Karpas-422 (cell line): ENCODE measurements around the gene UBE2F. TPM values are rescaled to one million over a fixed set of nuclear protein-coding genes. Genes with fewer than 3 reads are reported as not detected.

Source experiments
- DNase-seq: peaks from one replicate; pipeline ENCODE4 v3.0.0-alpha.2; 2015
- H2AFZ ChIP-seq: fragments of 200-600 bp; sonication (generic); 2 replicates; pipeline ENCODE4 v1.6.1; 2014; ENCODE audit warnings: antibody characterized with exemption, low read length, mixed read lengths
- H3K27ac ChIP-seq: fragments of 200-600 bp; sonication (generic); 2 replicates; pipeline ENCODE4 v1.5.1; 2014; ENCODE audit warnings: mild to moderate bottlenecking, low read length, moderate library complexity
- H3K27me3 ChIP-seq: fragments of 200-600 bp; sonication (generic); 2 replicates; pipeline ENCODE4 v1.6.1; 2014; ENCODE audit warnings: low read length, mixed read lengths
- H3K36me3 ChIP-seq: fragments of 200-600 bp; sonication (generic); 2 replicates; pipeline ENCODE4 v1.6.1; 2014; ENCODE audit warnings: low read length, mixed read lengths; ENCODE audit not compliant: insufficient read depth
- H3K4me1 ChIP-seq: fragments of 200-600 bp; sonication (generic); 2 replicates; pipeline ENCODE4 v1.6.1; 2014; ENCODE audit warnings: mild to moderate bottlenecking, low read length, mixed read lengths
- H3K4me2 ChIP-seq: fragments of 200-600 bp; sonication (generic); 2 replicates; pipeline ENCODE4 v1.6.1; 2014; ENCODE audit warnings: low read length, low read depth, mild to moderate bottlenecking; ENCODE audit not compliant: poor library complexity, severe bottlenecking
- H3K4me3 ChIP-seq: fragments of 200-600 bp; sonication (generic); 2 replicates; pipeline ENCODE4 v1.5.1; 2014; ENCODE audit warnings: mild to moderate bottlenecking, antibody characterized with exemption, low read length, mixed read lengths
- H3K79me2 ChIP-seq: fragments of 200-600 bp; sonication (generic); 2 replicates; pipeline ENCODE4 v1.6.1; 2014; ENCODE audit warnings: mild to moderate bottlenecking, low read length, mixed read lengths
- H3K9ac ChIP-seq: fragments of 200-600 bp; sonication (generic); 2 replicates; pipeline ENCODE4 v1.6.0; 2014; ENCODE audit warnings: low read length
- H3K9me2 ChIP-seq: fragments of 200-600 bp; sonication (generic), shearing (Covaris generic); replicated peaks from 2 replicates; pipeline ENCODE4 v1.6.0; 2014; ENCODE audit warnings: mild to moderate bottlenecking, low read length, moderate library complexity; ENCODE audit not compliant: insufficient read depth
- H3K9me3 ChIP-seq: fragments of 300-700, 200-600 bp; sonication (generic); 2 replicates; pipeline ENCODE4 v1.6.1; 2014; ENCODE audit warnings: low read length, mixed read lengths
- H4K20me1 ChIP-seq: fragments of 200-600 bp; sonication (generic); 2 replicates; pipeline ENCODE4 v1.6.1; 2014; ENCODE audit warnings: mild to moderate bottlenecking, antibody characterized with exemption, low read length, low read depth; ENCODE audit not compliant: insufficient read depth
- small RNA-seq: library from RNA; depleted of rRNA; stranded (forward); fragments of <200 nt; gene quantifications from one replicate; pipeline ENCODE3, GENCODE V24; 2014
- total RNA-seq: library from RNA; depleted of rRNA; stranded (reverse); fragments of >200 nt; shearing (Covaris generic); gene quantifications from 2 replicates; pipeline ENCODE4 v1.2.3, GENCODE V29; 2014; ENCODE audit warnings: low replicate concordance; rRNA removed

The UBE2F gene
- total RNA-seq, 1 experiment from 2014 or later: 63.3 TPM

DNA sequence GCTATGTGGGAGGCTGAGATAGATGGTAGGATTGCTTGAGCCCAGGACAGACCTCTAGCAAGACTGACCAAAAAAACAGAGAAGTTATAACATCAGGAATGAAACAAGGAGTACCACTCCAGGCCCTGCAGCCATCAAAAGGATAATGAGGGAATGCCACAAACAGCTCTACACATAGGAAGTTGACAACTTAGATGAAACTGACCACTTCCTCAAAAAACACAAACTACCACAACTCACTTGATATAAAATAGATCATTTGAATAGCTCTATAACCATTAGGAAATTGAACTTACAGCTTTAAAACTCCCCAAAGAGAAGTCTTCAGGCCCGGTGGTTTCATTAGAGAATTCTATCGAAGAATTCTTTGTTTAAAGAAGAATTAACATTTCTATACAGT, 120.4 kb downstream of the UBE2F start:
- H3K9ac ChIP-seq: no peak overlapping the region
- no peaks in the 10 kb centered on the region for H3K4me1 ChIP-seq
- H4K20me1 ChIP-seq: no peaks in the 10 kb centered on the region
- no peak overlapping the region for H3K4me3 ChIP-seq
- DNase-seq: no peak
- H3K4me2 ChIP-seq: no peak overlapping the region
- H3K27ac ChIP-seq: no peak overlapping the region
- H3K9me2 ChIP-seq: no peaks in the 10 kb centered on the region
- no peaks in the 10 kb centered on the region for H3K9me3 ChIP-seq
- H2AFZ ChIP-seq: no peak overlapping the region
- H3K36me3 ChIP-seq: peaks cover 22% of the 10 kb centered on the region
- no peaks in the 10 kb centered on the region for H3K79me2 ChIP-seq
- H3K27me3 ChIP-seq: no peaks in the 10 kb centered on the region

DNA sequence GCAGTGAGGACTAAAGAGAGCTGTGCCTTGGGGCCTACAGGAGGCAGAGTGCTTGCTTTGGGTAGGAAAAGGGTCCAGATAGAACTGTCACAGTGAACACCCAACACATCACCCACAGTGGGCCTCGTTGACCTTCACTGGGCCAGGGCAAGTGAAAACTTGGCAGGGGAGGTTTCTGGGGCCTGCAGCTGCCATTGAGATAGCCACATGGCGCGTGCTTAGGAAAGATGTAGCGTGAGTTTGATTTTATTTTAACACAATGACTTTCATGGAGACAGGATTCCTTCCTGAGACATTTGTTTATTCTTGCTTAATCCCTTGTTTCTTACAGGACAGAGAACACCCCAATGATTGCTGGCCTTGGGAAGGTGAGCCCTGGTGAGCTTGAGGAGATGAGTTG, 124.1 kb downstream of the UBE2F start:
- Histone ChIP-seq H3K79me2 (no peaks in the 10 kb centered on the region), H3K4me3 (no peak overlapping the region), H3K27me3 (no peaks in the 10 kb centered on the region), H3K9ac (no peak overlapping the region), H2AFZ (no peak overlapping the region), H3K9me2 (no peaks in the 10 kb centered on the region), H3K4me1 (no peaks in the 10 kb centered on the region), H3K36me3 (peaks cover 6% of the 10 kb centered on the region), H3K4me2 (no peak overlapping the region), H3K27ac (no peak overlapping the region), H4K20me1 (no peaks in the 10 kb centered on the region), H3K9me3 (no peaks in the 10 kb centered on the region)
- no peak for DNase-seq

- no peak for DNase-seq
- Histone ChIP-seq H3K9me3 (no peaks in the 10 kb centered on the region), H3K27me3 (no peaks in the 10 kb centered on the region), H3K4me1 (no peaks in the 10 kb centered on the region), H4K20me1 (no peaks in the 10 kb centered on the region), H3K79me2 (no peaks in the 10 kb centered on the region), H3K4me3 (no peak overlapping the region), H2AFZ (no peak overlapping the region), H3K4me2 (no peak overlapping the region), H3K9me2 (no peaks in the 10 kb centered on the region), H3K9ac (no peak overlapping the region), H3K27ac (no peak overlapping the region), H3K36me3 (peaks cover 3% of the 10 kb centered on the region)
Observed at GRCh38 chr2:238091436-238092060, 124.7 kb downstream of the UBE2F start.

Small RNA genes lying within 50 kb of the gene (small RNA-seq; reads per million reads assigned to genes)
- gene RNU6-1333P: not detected

Other genes with a start within 250 kb of the UBE2F start
- gene RBM44, start 168.2 kb upstream of the UBE2F start, total RNA-seq: 0.07 and 1.2 TPM in 2 replicates
- gene RAMP1, start 107.4 kb upstream of the UBE2F start, total RNA-seq: not detected in 2 replicates
- gene SCLY, start 94.0 kb downstream of the UBE2F start, total RNA-seq: 20.5 and 48.0 TPM in 2 replicates
- gene ESPNL, start 133.3 kb downstream of the UBE2F start, total RNA-seq: 1.0 TPM in 2 replicates
- not detected in 2 replicates for gene KLHL30, start 171.7 kb downstream of the UBE2F start, total RNA-seq
- gene ERFE, start 192.0 kb downstream of the UBE2F start, total RNA-seq: 2.8 and 4.1 TPM in 2 replicates
- 36.8 and 50.7 TPM in 2 replicates for gene ILKAP, start 236.7 kb downstream of the UBE2F start, total RNA-seq